ENCODE data around the gene RNF157. TPM values are rescaled to one million over a fixed set of nuclear protein-coding genes. Genes with fewer than 3 reads are reported as not detected.
"Not testable (repeated sequence)": the region's sequence is repeated elsewhere in the genome, so short reads cannot be mapped to it uniquely, and the experiment has no call there.

RNF157 gene
- total RNA-seq, 1 donor from 2014 or later, result 0.96 TPM

GRCh38 chr17:76254275-76254674, 14.0 kb upstream of the RNF157 start:
- no peak for DNase-seq (ENCODE audit: low spot score)

- DNase-seq (ENCODE audit: low spot score), result no peak
These were observed 13.5 kb upstream of the RNF157 start for GRCh38 chr17:76253841-76254240.

GRCh38 chr17:76252967-76253766, 12.9 kb upstream of the RNF157 start:
- not testable (repeated sequence) for DNase-seq (ENCODE audit: low spot score)

- DNase-seq (ENCODE audit: low spot score), result no peak
These were observed 12.0 kb upstream of the RNF157 start for GRCh38 chr17:76252040-76252954.

- DNase-seq (ENCODE audit: low spot score), result no peak
These were observed 11.3 kb upstream of the RNF157 start for GRCh38 chr17:76251478-76252039.

- DNase-seq (ENCODE audit: low spot score), result no peak
These were observed 9.8 kb upstream of the RNF157 start for GRCh38 chr17:76250141-76250540.

GRCh38 chr17:76248013-76248782, 7.9 kb upstream of the RNF157 start:
- no peak for DNase-seq (ENCODE audit: low spot score)

- DNase-seq (ENCODE audit: low spot score), result no peak
These were observed 7.0 kb upstream of the RNF157 start for GRCh38 chr17:76247304-76247703.

- no peak for DNase-seq (ENCODE audit: low spot score)
These were observed 6.1 kb upstream of the RNF157 start for GRCh38 chr17:76246080-76247066.

GRCh38 chr17:76244721-76245120, 4.4 kb upstream of the RNF157 start:
- not testable (repeated sequence) for DNase-seq (ENCODE audit: low spot score)

- DNase-seq (ENCODE audit: low spot score), result no peak
These were observed 3.8 kb upstream of the RNF157 start for GRCh38 chr17:76243826-76244679.

GRCh38 chr17:76241691-76242255, 1.5 kb upstream of the RNF157 start:
- DNase-seq (ENCODE audit: low spot score), result no peak

- DNase-seq (ENCODE audit: low spot score), result no peak
These were observed 878 bp upstream of the RNF157 start for GRCh38 chr17:76241204-76241538.

- no peak for DNase-seq (ENCODE audit: low spot score)
These were observed 587 bp downstream of the RNF157 start for GRCh38 chr17:76239538-76240274.

GRCh38 chr17:76238847-76239537, 1.3 kb downstream of the RNF157 start:
- DNase-seq (ENCODE audit: low spot score), result no peak

- DNase-seq (ENCODE audit: low spot score), result no peak
These were observed 2.4 kb downstream of the RNF157 start for GRCh38 chr17:76237859-76238313.

- no peak for DNase-seq (ENCODE audit: low spot score)
These were observed 3.7 kb downstream of the RNF157 start for GRCh38 chr17:76236603-76237002.

- no peak for DNase-seq (ENCODE audit: low spot score)
These were observed 4.4 kb downstream of the RNF157 start for GRCh38 chr17:76235883-76236282.
